Stimulated activated CD8-positive, alpha-beta memory T cell treated with anti-CD3 and anti-CD28 coated beads, Interleukin-7, amount 100 ng/mL, for 48 hours (primary cell): ENCODE results near the gene VGLL3.

ENCODE experiments used
- DNase-seq, 2 donors: peaks; one replicate each; pipeline ENCODE4 v3.0.0-alpha.2; 2020; ENCODE audit warnings: low read depth in 1 of 2; ENCODE audit errors: extremely low read depth in 1 of 2

The VGLL3 gene

GRCh38 chr3:86954747-86955146 is 36.2 kb downstream of the VGLL3 start:
- DNase-seq, result no peak

GRCh38 chr3:86954226-86954625 is 36.7 kb downstream of the VGLL3 start:
- DNase-seq, result no peak

DNA sequence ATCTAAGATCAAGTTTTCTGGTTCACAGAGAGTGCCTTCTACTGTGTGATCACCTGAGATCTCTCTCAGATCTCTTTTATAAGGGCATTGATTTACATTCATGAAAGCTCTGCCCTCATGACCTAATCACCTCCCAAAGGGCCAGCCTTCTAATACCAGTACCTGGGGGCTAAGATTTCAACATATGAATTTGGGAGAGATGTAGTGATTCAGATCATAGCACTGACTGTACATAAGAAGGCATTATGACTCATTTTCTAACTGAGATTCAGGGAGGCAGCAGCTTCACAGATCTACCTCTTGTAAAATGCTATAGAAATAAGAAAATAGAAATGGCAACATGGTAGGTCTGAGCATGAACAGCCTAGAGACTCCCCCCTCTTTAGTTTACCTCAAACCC is 39.6 kb downstream of the VGLL3 start:
- DNase-seq, result no peak

- no peak for DNase-seq
Observed at GRCh38 chr3:86950717-86951116, 40.2 kb downstream of the VGLL3 start.

DNA sequence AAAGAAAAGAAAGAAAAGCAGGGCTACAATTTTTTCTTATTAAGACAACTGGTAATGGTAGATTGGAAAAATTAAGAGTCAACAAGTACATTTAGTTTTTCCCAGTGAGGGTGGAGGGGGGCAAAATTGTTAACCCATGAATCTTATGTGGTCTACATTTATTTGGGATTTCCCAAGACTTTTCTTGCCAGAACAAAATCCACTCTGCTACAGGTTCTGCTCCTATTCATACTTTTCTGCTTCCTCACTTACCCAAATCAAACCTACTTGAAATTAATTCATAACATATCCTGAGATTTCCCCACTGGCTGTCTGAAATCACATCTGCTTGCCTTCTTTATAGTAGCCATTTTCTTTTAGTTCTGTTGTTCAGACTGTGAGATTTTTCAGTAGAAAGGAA is 41.1 kb downstream of the VGLL3 start:
- DNase-seq, result no peak

DNA sequence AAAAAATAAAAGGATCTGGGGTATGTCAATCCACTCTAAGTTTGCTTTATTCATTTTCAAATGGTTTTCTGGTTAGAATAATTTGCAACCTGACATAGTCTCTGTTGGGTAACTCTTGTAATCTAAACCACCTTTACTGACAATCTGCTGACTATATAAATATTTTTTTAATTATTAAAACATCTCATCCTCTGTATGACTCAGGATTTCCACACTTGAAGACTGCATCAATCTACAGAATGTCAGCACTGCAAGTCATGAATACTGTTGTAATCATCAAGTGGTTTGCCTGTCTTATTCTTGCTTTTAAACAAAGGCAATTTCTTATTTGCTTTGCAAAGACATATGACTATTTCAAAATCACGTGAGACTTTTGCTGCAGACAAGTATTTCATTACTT is 42.1 kb downstream of the VGLL3 start:
- DNase-seq, result no peak

DNA sequence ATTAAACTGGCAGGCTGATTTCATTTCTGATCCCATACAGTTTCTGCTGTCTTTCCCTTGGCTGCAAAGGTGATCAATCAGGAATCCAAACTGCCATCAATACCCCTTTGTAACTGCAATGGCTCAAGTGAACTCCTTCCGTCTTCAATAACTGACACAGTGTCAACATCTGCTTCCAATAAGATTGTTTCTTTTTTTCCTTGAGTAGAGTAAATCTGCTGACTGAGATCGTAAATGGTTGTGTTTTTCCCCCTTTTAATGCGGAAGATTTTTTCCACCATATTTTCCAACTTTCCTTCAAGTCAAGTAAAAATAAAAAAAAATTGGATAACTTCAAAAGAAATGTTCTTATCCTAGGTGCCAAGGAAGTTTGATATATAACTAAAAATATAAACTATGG is 48.7 kb downstream of the VGLL3 start:
- DNase-seq, result no peak

- DNase-seq, result no peak
Observed at GRCh38 chr3:86938416-86939105, 52.4 kb downstream of the VGLL3 start.

DNA sequence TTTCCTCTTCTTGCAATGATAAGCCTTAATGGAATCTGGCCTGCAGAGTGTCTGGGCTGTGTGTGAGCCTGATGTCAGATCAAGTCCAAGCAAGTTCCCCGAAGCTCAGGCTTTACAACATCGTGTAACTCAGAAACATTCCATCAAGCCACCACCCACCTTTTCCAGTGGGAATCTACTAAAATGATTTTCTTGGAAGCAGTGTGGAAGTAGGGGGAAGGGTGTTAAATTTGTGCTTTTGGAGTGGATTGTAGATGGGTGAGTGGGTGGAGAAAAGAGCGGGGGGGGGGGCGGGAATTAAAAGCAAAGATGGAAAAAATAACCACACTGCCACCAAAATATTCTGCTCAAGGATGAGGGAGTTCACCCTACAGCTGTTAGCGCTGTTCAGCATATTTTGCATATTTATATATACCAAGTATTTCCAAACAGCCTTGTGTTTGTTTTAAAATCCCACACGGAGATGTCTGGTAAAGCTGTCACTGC is 53.6 kb downstream of the VGLL3 start:
- DNase-seq, result no peak

DNA sequence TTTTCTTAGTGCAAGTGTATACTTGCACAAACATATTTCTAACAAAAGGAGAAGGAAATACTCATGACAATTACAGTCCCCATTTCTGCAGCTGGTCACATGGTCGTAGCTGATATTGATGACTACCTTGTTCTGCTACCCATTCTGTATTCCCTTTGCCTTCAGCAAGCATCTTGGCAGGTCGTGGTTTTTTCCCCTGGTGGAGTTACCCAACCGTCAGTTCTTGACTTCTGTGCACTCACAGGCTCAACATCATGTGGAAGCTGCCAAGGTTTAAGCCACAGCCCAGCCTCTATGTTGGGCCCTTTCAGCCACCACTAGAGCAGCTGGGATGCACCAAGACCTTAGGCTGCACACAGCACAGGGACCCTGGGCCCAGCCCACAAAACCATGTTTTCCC is 56.1 kb downstream of the VGLL3 start:
- no peak for DNase-seq

DNA sequence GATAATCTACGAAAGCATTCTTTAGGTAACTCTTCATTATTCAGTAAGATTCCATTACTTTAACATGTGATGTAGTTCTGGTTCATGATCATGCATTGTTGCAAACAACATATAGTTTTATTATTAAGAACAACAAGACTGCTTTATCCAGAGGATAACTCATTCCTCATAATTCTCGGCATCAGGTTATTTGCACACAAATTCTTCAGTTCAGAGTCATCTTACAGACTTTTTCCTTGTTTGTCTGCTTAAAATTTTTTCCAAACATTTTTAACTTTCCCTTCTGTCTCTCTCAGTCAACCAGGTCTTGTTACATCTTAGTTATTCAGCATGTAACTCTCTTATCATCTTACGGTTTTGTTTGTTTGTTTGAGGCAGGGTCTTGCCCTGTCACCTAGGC is 60.1 kb downstream of the VGLL3 start:
- DNase-seq, result no peak

DNA sequence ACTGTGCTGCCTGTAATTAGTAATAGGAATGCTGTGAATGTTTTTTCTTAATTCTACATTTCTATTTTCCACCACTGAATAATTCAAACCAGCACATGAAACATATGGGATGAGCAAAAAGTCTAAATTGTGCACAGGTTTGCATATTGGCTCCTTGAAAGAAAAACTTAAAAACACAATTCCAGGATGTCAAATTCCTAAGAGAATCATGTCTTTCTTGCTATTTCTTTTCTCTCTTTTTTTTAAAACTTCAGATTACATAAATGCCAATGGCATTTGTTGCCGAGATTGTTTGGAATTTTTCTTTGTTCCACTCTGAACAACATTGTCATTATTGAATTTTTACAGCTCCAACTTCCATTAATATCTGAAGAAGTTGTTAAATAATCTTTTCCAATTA is 60.8 kb downstream of the VGLL3 start:
- DNase-seq, result no peak

GRCh38 chr3:86929046-86929445 is 61.9 kb downstream of the VGLL3 start:
- no peak for DNase-seq

DNA sequence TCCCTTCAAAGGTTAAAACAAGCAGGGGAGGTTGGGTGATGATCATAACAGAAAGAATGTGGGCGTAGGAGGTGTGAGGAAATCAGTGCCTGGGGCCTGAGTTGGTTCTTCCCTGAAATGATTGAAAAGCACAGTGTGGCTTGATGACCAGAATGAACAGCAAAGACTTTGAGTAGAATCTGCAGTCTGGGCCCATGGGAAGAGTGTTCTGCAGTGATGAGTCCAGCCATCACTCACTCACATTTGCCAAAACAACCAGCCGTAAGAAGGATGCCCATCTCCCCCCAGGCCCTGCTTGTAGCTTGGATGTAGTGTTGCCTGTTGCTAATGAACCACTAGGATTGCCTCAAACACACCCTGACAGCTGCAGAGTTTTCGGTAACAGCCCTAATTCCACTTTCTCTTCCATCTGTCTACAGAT is 67.9 kb downstream of the VGLL3 start:
- no peak for DNase-seq

- DNase-seq, result no peak
Observed at GRCh38 chr3:86921971-86922680, 68.8 kb downstream of the VGLL3 start.

GRCh38 chr3:86914670-86915069 is 76.3 kb downstream of the VGLL3 start:
- no peak for DNase-seq

- DNase-seq, result no peak
Observed at GRCh38 chr3:86913160-86913559, 77.8 kb downstream of the VGLL3 start.

- DNase-seq, result no peak
Observed at GRCh38 chr3:86895202-86895601, 95.7 kb downstream of the VGLL3 start.

GRCh38 chr3:86890741-86891396 is 100.1 kb downstream of the VGLL3 start:
- no peak for DNase-seq
